Activated gamma-delta T cell treated with anti-CD3 and anti-CD28 coated beads, Interleukin-2, amount 50 U/mL, for 16 hours (primary cell): ENCODE data around the gene HMGCL.
"Not testable (repeated sequence)": the region's sequence is repeated elsewhere in the genome, so short reads cannot be mapped to it uniquely, and the experiment has no call there.

Experiments used
- DNase-seq: peaks from one replicate; pipeline ENCODE4 v3.0.0-alpha.2; 2020; ENCODE audit warnings: low read depth

The HMGCL gene

GRCh38 chr1:23798662-23799142, 26.5 kb downstream of the HMGCL start:
- DNase-seq, result no peak

GRCh38 chr1:23797478-23798448, 27.5 kb downstream of the HMGCL start:
- no peak for DNase-seq

GRCh38 chr1:23796466-23797271, 28.6 kb downstream of the HMGCL start:
- no peak for DNase-seq

GRCh38 chr1:23795676-23796465, 29.4 kb downstream of the HMGCL start:
- no peak for DNase-seq

- not testable (repeated sequence) for DNase-seq
Observed at GRCh38 chr1:23794732-23795182, 30.5 kb downstream of the HMGCL start.

- DNase-seq, result no peak
Observed at GRCh38 chr1:23793861-23794731, 31.1 kb downstream of the HMGCL start.

GRCh38 chr1:23793018-23793781, 32.0 kb downstream of the HMGCL start:
- DNase-seq, result no peak

- DNase-seq, result no peak
Observed at GRCh38 chr1:23792151-23792945, 32.9 kb downstream of the HMGCL start.

GRCh38 chr1:23791516-23792047, 33.6 kb downstream of the HMGCL start:
- no peak for DNase-seq

- DNase-seq, result peak; percentile 71
Observed at GRCh38 chr1:23790696-23791515, 34.3 kb downstream of the HMGCL start, which contains the start of gene LYPLA2. Gene LYPLA2, plus strand, starts transcription at chr1:23791145. Its CDS starts 1,538 bp downstream, at chr1:23792683.

GRCh38 chr1:23788695-23789094, 36.5 kb downstream of the HMGCL start:
- no peak for DNase-seq

GRCh38 chr1:23787701-23788100, 37.5 kb downstream of the HMGCL start:
- DNase-seq, result no peak

GRCh38 chr1:23784846-23785245, 40.4 kb downstream of the HMGCL start:
- DNase-seq, result no peak

- DNase-seq, result not testable (repeated sequence)
Observed at GRCh38 chr1:23783141-23783540, 42.1 kb downstream of the HMGCL start.

GRCh38 chr1:23779826-23780371, 45.3 kb downstream of the HMGCL start:
- no peak for DNase-seq

GRCh38 chr1:23777979-23778814, 47.0 kb downstream of the HMGCL start, which contains the start of gene PITHD1:
Gene PITHD1, plus strand, starts transcription at chr1:23778418. Its CDS starts 98 bp downstream, at chr1:23778516.
- DNase-seq, result peak; percentile 60
